PC-3 (cell line): Measurements from ENCODE around the gene TUBGCP2.

Source experiments
- CTCF ChIP-seq: fragments of 300-600 bp; sonication (generic); conservative IDR thresholded peaks from 2 replicates; pipeline ENCODE4 v1.5.1; 2017; ENCODE audit warnings: antibody characterized with exemption, low read depth, mild to moderate bottlenecking, low read length
- EZH2 ChIP-seq: fragments of 300-600 bp; sonication (generic); IDR thresholded peaks from one replicate; pipeline ENCODE4 v1.6.1; 2017; ENCODE audit warnings: antibody characterized with exemption, mild to moderate bottlenecking, low read length; ENCODE audit not compliant: unreplicated experiment
- EZH2phosphoT487 ChIP-seq: fragments of 300-600 bp; sonication (generic); IDR thresholded peaks from 2 replicates; pipeline ENCODE4 v1.6.1; 2018; ENCODE audit warnings: mild to moderate bottlenecking, antibody characterized with exemption, low read length, borderline replicate concordance

- no peak for TF ChIP-seq CTCF
- TF ChIP-seq EZH2 = no peak
- TF ChIP-seq EZH2phosphoT487 = no peak
Observed at GRCh38 chr10:133235932-133236331, 72.7 kb downstream of the TUBGCP2 start.
